ENCODE measurements around the gene PEAK1.
A peak's percentile ranks its signal among the peaks of the same experiment; 100 is the strongest.

Gene PEAK1

GRCh38 chr15:77084436-77084835, 335.5 kb downstream of the PEAK1 start:
- TF ChIP-seq BACH2 (CRISPR knock-in tag; IDR thresholded peaks at IDR 0.05; ENCODE audit: borderline replicate concordance) (no peak), TSHZ2 (CRISPR knock-in tag; IDR thresholded peaks at IDR 0.05) (no peak), PATZ1 (CRISPR knock-in tag; IDR thresholded peaks at IDR 0.05; ENCODE audit: borderline replicate concordance) (no peak), ESRRG (CRISPR knock-in tag; IDR thresholded peaks at IDR 0.05) (no peak), ZFP30 (CRISPR knock-in tag; IDR thresholded peaks at IDR 0.05) (no peak), ARNTL (CRISPR knock-in tag; IDR thresholded peaks at IDR 0.05; ENCODE audit: borderline replicate concordance, low read depth) (no peak), ZC3H10 (CRISPR knock-in tag; IDR thresholded peaks at IDR 0.05) (no peak), POU6F1 (CRISPR knock-in tag; IDR thresholded peaks at IDR 0.05; ENCODE audit: borderline replicate concordance, low read depth) (no peak), ISL1 (CRISPR knock-in tag; IDR thresholded peaks at IDR 0.05) (no peak), PPARA (CRISPR knock-in tag; IDR thresholded peaks at IDR 0.05; ENCODE audit: borderline replicate concordance) (no peak), ZNF70 (CRISPR knock-in tag; IDR thresholded peaks at IDR 0.05) (no peak), TOX (CRISPR knock-in tag; IDR thresholded peaks at IDR 0.05; ENCODE audit: borderline replicate concordance) (no peak), CSDC2 (CRISPR knock-in tag; IDR thresholded peaks at IDR 0.05) (no peak)
- no peak for ATAC-seq

GRCh38 chr15:77083381-77084160, 336.3 kb downstream of the PEAK1 start:
- TF ChIP-seq PPARA (CRISPR knock-in tag; IDR thresholded peaks at IDR 0.05; ENCODE audit: borderline replicate concordance), result no peak
- no peak for TF ChIP-seq RARB (CRISPR knock-in tag; IDR thresholded peaks at IDR 0.05)
- TF ChIP-seq ZNF8 (CRISPR knock-in tag; IDR thresholded peaks at IDR 0.05), result no peak
- no peak for TF ChIP-seq SNAI2 (CRISPR knock-in tag; IDR thresholded peaks at IDR 0.05)
- peak; percentile 67; the same call in 2 of the 3 replicates for ATAC-seq

GRCh38 chr15:77081971-77082370, 337.9 kb downstream of the PEAK1 start:
- TF ChIP-seq ZFP30 (CRISPR knock-in tag; IDR thresholded peaks at IDR 0.05) (no peak), PATZ1 (CRISPR knock-in tag; IDR thresholded peaks at IDR 0.05; ENCODE audit: borderline replicate concordance) (no peak), ZNF8 (CRISPR knock-in tag; IDR thresholded peaks at IDR 0.05) (no peak), RARB (CRISPR knock-in tag; IDR thresholded peaks at IDR 0.05) (no peak), BACH2 (CRISPR knock-in tag; IDR thresholded peaks at IDR 0.05; ENCODE audit: borderline replicate concordance) (no peak), ESRRG (CRISPR knock-in tag; IDR thresholded peaks at IDR 0.05) (no peak)

GRCh38 chr15:77076323-77076915, 343.5 kb downstream of the PEAK1 start:
- TF ChIP-seq ZNF8 (CRISPR knock-in tag; IDR thresholded peaks at IDR 0.05) (no peak), TOX (CRISPR knock-in tag; IDR thresholded peaks at IDR 0.05; ENCODE audit: borderline replicate concordance) (no peak), ZFP3 (CRISPR knock-in tag; IDR thresholded peaks at IDR 0.05) (no peak), ZNF70 (CRISPR knock-in tag; IDR thresholded peaks at IDR 0.05) (no peak), ZNF565 (CRISPR knock-in tag; conservative IDR thresholded peaks at IDR 0.05; ENCODE audit: low read depth) (no peak), POU6F1 (CRISPR knock-in tag; IDR thresholded peaks at IDR 0.05; ENCODE audit: borderline replicate concordance, low read depth) (no peak), TSHZ2 (CRISPR knock-in tag; IDR thresholded peaks at IDR 0.05) (no peak), ESRRG (CRISPR knock-in tag; IDR thresholded peaks at IDR 0.05) (no peak), SNAI2 (CRISPR knock-in tag; IDR thresholded peaks at IDR 0.05) (no peak)
- ATAC-seq, result no peak

More at GRCh38 chr15:77081971-77082370, 337.9 kb downstream of the PEAK1 start:
- no peak for ATAC-seq

All from SK-N-SH treated with all-trans-retinoic acid at 6 μM for 48 hours (cell line).